Left forelimb (tissue), 1 donor: Measurements from ENCODE around the gene ECI1.
"Not testable (repeated sequence)": the region's sequence is repeated elsewhere in the genome, so short reads cannot be mapped to it uniquely, and the experiment has no call there.

Source experiments
- DNase-seq: peaks from one replicate; pipeline ENCODE4 v3.0.0-alpha.2; 2018; ENCODE audit warnings: low spot score

ECI1 gene

GRCh38 chr16:2278956-2279800 lies 27.8 kb upstream of the ECI1 start:
- no peak for DNase-seq

- no peak for DNase-seq
Observed at GRCh38 chr16:2278272-2278608, 26.9 kb upstream of the ECI1 start.

GRCh38 chr16:2277466-2278271 lies 26.3 kb upstream of the ECI1 start:
- no peak for DNase-seq

DNA sequence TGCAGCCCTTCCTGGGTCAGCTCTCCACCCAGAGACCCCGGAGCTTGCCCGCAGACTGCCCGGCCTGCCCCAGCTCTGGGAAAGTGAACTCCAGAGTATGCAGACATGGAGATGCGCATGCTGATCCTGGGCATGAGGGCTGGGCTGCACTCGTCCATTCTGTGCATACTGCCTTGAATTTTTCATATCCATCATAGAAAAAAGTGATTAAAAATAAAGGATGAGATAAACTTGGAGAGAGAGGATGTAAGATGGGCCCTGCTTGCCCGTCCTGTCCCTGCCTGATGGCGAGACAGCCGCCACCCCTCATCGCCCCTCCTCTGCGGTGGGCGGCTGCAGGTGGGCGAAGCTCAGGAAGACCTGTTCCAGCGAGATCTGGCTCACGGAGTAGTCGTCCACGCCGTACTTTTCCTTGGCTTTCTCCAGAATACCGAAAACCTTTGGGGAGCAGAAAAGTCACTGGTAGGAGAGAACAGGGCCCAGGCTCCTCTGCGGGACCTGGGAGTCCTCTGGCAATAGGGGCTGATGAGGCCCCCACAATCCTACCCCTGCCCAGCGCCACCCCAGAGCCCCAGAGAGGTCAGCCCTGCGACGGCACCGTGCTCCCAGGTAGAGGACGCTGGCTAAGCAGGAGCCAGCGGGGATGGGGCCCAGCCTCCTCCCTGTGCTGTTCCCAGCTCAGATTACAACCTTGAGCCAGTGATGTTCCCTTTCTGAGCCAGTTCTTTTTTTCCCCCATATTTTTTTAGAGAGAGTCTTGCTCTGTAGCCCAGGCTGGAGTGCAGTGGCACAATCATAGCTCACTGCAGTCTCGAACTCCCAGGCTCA lies 25.2 kb upstream of the ECI1 start:
- no peak for DNase-seq

DNA sequence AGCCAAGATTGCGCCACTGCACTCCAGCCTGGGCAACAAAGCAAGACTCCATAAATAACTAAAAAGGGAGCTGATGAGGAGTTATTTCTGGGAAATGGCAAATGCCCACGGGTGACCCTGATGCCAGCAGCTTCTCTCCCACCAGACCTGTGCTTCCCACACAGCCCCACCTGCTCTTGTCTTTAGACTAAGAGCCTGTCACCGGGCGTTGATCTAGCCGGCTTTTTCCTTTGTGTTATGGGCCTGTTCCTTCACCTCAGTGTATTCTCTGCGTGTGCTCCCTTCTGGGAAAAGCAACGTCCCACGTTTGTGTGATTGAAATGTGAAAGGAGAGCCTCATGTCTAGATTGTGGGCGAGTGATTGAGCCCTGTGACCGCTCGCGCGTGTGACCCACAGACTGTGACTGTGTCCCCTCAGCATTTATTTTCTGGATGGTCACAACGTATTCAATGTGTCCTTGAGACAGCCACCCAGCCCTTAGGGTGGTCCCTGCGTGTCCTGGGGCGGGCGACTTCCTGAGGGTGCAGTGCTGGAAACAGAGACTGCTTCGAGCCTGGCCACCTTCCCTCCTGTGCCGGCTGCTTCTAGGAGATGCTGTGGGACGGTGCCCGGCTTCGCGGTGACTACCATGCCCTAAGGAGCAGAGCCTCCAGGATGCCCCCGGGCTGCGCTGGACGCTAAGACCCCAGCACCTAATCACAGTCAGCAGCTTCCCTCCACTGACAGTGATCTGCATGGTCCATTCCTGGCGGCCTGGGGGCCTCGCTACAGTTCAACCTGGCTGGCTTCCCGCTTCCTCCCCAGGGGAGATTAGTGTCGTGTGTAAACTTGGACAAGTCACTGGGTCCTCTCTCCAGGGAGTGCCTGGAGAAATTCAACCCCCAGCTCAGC lies 24.3 kb upstream of the ECI1 start:
- no peak for DNase-seq

DNA sequence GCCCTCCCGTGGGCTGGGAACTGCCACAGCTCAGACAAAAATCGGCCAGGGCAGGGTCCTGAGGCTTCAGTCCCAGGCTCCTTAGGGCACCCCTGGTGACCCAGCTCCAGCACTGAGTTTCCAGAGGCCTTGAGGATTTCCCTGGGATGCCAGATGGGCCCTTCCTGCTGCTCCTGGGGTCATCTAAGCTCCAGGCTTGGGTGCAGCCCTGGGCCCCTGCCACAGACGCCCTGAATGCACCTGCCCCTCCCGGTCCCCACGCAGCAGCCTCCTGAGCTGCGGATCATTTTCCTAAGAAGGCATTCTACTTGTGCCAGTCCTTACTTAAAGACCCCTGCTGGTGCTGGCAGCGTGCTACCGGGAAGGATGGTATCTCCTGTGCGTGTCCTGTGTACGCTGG lies 22.5 kb upstream of the ECI1 start:
- no peak for DNase-seq

GRCh38 chr16:2273484-2273883 lies 22.1 kb upstream of the ECI1 start:
- no peak for DNase-seq

GRCh38 chr16:2271848-2272461 lies 20.6 kb upstream of the ECI1 start:
- DNase-seq, result no peak

DNA sequence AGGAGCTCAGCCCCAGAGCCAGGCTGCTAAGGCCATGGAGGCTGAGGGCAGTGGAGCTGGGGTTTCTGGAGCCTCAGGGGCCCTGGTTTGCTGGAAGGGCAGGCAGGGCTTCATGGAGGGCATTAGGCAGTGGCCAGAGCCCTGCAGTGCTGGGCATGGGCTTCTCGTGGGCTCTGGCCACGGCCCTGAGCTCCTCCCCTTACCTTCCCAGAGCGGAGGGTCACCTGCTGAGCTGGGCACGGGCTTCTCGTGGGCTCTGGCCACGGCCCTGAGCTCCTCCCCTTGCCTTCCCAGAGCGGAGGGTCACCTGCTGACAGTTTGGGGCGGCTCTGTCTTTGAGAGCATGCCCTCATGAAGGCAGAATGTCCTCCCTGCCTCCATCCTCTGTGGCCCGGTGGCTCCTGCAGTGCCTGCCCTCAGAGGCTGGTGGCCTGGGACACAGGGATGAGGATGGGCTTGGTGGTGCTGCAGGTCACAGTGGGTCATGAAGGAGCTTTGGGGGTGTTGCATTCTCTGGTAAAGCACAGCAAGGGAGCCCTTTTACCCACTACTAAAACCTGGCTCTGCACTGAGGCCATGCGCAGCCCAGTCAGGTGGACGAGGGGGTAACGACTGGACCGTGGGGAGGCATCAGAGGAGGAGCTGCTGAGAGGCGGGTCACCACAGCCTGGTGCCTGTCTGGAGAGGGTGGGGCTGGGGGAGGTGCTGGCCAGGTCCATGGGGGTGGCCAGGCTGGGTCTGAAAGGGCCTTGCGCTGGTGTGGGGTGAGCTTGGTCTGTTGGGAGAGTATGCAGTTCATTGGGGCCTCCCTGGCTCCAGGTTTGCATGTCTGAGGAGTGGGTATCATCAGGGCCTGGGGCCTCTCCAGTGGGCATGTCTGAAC lies 19.4 kb upstream of the ECI1 start:
- DNase-seq, result no peak

- no peak for DNase-seq
Observed at GRCh38 chr16:2270070-2270462, 18.7 kb upstream of the ECI1 start.

DNA sequence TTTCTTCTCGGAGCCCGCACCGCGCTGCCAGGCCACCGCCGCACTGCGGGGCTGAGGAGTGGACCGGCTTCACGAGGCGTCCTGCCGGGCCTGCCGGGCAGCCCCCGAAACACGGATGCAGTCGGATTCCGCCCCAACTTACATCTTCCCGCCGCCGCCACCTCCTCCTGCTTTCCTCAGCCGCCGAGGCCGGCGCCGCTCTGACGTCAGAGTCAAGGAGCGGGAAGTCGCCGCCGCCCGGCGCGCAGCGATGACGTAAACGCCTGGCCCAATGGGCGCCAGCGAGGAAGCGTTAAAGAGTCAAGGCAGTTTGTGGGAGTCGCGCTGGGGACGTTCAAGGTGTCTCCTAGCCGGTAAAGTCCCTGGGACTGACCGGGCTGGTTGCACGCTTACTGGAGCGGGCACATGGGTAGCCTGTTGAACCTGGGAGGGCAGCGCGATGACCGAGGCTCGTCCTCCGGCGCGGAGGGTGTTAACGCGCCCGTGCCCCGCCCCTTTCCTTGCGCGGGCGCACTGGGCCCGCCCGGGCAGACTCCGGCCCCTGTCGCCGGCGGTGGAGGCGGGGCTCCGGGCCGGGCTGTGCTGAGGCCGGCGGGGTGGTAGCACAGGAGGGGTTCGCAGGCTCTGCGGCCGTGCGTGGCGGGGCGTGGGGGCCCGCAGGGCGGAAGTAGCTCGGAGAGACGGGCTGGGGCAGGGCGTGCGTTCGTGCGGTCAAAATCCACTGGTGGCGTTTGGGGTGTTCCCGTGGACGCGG lies 16.7 kb upstream of the ECI1 start, which contains the start of gene RNPS1:
Gene RNPS1 (minus strand): TSS at position 214 of the 754 bp plus-strand sequence. CDS start 3,483 bp downstream, outside the sequence.
- DNase-seq, result peak; percentile 99

DNA sequence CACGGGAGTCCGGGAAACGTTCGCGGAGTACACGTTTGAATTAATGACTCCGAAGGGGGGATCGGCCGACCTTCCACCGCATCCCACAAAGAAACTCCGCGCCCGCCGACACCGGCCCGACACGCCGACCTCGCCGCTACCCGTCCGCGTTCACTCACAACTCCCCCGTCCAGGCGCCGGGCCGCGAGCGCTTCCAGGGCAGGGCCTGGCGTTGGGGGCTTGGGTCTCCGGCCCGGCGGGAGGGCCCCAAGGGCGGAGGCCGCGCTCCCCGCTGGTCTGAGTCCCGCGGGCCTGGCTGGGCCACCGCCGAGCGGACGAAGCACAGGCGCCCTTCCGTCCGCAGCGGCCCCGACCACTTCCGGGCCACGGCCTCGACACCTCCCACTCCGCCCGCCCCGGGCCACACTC lies 16.1 kb upstream of the ECI1 start:
- DNase-seq, result not testable (repeated sequence)

DNA sequence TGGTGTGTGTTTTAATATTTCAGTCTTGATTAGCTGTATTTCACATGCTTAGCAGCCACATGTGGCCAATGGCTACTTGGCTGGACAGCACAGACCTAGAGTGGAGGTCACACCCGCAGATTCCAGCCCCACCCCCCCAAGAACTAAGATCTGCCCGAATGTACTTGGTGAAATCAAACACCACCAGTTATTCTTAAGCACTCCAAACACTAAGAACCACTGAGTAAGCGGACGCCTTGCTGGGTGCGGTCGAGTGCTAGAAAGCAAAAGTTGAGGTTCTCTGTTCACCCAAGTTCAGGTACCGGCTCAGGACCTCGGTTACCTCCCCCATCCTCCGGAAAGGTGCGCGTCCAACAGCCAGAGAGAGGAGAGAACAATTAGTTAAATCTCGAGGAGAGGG lies 15.5 kb upstream of the ECI1 start:
- not testable (repeated sequence) for DNase-seq

GRCh38 chr16:2263026-2263425 lies 11.6 kb upstream of the ECI1 start:
- DNase-seq, result not testable (repeated sequence)

GRCh38 chr16:2260250-2260649 lies 8.9 kb upstream of the ECI1 start:
- DNase-seq, result no peak

GRCh38 chr16:2258530-2258929 lies 7.1 kb upstream of the ECI1 start:
- not testable (repeated sequence) for DNase-seq

- no peak for DNase-seq
Observed at GRCh38 chr16:2257726-2258125, 6.3 kb upstream of the ECI1 start.

DNA sequence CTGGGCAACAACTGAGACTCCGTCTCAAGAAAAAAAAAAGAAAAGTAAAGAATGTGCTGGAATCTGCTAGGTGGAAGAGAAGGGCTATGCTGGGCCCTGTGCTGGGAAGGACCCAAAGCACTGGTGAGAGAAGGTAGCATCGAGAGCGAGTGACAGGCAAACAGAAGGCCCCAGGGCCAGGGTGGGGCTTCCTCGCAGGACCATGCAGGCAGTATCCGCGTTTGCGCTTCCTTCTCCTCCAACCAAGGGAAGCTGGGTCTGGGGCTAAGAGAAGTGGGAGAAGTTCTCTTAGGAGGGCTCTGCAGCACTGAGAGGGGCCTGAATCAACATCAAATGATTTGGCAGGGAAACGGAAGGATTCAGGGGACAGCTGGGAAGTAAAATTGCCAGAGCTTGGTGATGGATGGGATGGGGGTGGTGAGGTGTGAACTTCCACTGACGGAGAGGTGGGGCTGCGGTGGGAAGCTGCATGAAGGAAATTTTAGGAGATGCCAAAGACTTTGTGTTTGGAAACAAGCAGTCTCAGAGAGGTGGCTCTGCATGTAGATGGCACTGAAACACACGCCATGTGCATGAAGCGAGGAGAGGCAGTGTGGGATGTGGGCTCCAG lies 5.2 kb upstream of the ECI1 start:
- DNase-seq, result no peak

DNA sequence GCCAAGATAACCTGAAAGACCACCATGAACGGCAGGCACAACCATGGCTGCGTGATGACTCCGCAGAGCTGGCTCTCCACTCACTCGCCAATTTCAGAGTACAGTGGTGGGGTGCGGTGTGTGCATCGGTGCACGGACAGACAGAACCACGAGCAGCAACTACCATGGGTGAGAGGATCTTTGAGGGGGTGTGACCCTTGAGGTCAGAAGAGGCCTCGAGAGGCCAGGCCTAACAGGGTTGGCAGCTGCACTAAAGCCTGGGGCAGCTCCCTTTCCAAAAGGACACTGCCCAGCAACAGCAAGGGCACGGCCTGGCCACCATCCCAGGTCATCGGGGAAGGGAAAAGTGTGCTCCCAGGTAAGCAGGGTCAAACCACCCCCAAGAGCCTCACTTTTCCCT lies 1.9 kb upstream of the ECI1 start:
- no peak for DNase-seq
